ENCODE measurements around the gene TBXA2R.

GRCh38 chr19:3649888-3650287 is 43.2 kb upstream of the TBXA2R start:
- TF ChIP-seq POLR2A (IDR thresholded peaks at IDR 0.05) (no peak), POLR2AphosphoS5 (IDR thresholded peaks at IDR 0.05) (no peak)

All from breast epithelium (tissue), 3 donors.